NCI-H526 treated with DMSO at 0.1 percent for 48 hours (cell line): ENCODE data around the gene HUWE1.
"Not testable (repeated sequence)": the region's sequence is repeated elsewhere in the genome, so short reads cannot be mapped to it uniquely, and the experiment has no call there.

Experiments used
- DNase-seq: peaks from one replicate; lab custom pipeline; 2025; lab: John Stamatoyannopoulos, UW

The HUWE1 gene

DNA sequence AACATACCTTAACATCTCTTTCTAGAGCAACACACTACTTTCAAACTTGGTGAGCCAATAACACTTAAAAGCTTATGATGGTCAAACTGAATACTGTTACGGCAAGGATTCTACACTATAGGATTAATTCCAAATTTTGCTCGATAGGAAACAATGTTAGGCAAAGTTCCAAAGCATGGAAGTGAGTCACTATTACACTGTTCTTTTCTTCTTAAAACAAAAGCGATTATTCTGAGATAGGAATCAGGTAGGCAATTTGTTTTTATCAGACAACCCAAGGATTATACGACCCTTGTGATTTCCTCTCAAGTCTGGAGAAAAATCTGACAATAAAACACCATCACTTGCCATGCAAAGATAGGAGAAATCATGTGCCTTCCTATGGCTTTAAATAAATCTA, 81.5 kb downstream of the HUWE1 start:
- DNase-seq: no peak

DNA sequence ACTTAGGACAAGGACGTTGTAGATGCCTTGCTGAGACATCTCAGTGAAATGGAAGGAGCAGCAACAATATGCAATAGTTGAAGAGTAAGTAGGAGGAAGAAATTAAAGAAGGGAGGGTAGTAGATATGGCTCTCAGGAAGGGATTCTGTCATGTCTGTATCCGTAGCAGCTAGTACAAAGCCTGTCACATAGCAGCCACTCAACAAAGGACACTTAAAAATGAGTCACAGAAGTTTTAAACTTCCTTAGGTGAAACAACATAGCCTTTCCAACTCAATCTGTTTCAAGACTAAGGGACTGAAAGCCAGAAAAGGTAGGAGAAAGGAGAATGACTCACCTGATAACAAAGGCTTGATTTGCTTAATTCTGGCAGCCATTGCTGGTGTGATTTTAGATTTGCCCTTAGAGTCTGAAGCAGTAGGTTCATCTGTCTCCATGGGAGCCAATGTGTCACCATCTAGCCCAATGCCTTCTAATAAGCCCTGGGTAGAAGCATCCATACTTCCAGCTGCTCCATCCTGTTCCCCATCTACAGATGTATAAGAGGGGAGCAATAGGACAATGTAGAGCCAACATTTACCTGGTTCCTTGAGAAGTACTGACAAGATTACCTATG, 86.6 kb downstream of the HUWE1 start:
- DNase-seq: no peak

DNA sequence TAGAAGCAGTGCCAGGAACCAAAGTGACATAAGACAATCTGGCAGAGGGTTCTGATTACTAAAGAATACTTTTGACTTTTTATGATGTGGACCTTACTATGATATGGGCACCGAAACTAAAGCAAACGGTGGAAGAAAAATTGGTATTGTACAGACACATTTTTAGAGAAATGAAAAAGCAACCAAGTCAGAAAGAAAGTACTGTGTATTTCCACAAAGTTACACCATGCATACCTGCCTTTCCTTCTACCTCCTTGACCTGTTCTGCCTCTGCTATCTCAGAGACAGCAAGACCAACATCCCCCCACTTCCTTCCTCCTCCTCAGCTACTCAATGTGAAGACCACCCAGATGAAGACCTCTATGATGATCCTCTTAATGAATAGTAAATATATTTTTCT, 88.3 kb downstream of the HUWE1 start:
- no peak for DNase-seq

DNA sequence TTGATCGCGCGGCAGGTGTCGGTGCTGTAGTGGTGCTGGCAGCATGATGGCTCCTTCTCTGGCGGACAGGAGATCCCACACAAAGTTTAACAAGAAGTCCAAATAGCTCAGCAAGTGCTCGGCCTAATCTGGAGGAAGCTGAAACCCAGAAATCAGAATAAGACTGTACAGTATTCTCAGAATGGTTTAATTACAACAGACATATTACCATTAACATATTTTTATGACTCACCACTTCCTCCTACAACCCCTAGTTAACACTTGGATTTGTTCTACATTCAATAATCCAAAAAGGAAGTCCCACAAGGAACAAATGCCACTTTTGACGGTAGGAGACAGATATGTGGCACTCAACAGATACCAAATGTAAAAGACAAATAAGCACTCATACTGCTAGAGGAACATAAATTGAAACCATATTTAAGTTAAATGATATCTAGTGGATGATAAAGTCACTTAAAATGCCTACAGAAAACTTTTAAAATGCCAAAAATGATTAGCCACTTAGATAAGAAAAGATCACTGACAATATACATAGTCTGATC, 91.2 kb downstream of the HUWE1 start:
- no peak for DNase-seq

DNA sequence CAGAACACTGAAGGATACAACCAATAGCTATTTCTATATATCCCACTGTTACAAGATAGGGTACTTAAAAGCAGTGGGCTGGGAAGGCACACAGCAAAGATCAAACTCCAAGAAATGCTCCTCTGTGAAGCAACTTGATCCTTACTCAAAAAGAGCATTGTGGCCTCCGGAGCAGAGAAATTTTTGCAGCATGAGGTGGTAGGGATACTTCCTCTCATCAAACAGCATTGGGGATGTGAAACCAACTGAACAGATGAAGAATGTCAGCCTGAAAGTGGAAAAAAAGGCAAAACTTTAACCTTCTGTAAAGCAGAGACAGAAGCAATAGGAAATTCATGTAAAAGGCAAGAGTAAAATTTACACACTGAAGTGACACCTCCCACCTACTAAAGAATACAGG, 92.2 kb downstream of the HUWE1 start:
- no peak for DNase-seq

DNA sequence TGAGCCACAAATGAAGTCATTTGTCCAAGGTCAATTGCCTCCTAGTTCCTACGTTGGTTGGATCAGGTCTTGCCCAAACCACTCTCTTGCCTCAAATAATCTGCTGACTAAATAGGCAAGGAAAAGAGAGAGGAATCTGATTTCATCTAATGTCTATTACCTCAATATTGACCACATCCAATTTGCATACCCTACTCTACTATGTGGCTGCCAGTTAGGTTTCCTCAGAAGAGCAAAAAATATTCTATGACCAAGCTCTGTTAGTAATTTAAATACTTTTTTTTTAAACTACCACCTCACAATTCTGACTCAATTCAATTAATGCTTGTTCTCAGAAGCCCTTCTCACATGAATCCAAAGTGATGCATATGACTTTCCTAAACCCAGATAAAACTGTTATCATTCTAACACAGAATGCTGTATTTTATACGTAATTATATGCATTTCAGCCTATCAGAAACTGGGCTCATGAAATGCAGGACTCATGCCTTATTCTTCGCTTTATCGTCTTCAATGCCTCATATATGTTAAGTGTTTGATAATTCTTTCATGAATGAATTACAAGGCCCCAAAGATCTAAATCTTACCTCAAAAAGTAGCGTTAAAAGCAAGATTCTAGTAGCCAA, 98.6 kb downstream of the HUWE1 start:
- DNase-seq: no peak

DNA sequence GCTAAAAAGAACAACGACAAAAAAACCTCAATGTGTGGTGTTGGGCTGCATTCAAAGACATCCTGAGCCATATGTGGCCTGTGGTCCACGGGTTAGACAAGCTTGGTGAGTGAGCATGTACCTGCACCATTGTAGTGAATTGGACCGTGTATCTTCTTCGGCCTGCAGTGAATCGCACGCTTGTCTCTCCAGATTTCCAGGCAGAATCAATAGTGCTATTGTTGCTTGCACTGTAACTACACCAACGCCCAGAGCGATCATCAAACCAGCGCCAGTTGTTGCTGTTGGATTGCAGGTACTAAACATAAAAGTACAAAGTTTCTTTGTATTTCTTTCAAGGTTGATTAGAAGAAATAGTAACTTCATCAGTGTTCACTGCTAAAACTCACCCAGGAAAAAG, 101.6 kb downstream of the HUWE1 start:
- no peak for DNase-seq

DNA sequence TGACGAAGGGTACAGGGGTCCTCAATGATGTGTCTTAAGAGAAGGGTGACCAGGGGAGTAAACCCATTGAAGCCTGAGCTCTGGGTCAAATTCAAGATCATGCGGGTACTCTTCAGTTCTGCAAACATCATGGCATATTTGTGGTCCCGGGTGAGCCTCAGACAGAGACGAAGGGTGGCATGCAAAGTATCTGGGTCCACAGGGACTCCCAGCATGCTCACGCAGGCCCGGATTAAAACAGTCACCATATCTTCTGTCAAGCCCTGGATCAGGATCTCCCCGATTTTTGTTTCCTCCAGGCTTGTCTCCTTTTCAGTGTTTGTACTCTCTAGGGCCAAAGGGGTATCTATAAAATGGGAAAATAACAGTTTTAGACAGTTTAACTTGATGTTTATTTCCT, 102.9 kb downstream of the HUWE1 start:
- DNase-seq: no peak

DNA sequence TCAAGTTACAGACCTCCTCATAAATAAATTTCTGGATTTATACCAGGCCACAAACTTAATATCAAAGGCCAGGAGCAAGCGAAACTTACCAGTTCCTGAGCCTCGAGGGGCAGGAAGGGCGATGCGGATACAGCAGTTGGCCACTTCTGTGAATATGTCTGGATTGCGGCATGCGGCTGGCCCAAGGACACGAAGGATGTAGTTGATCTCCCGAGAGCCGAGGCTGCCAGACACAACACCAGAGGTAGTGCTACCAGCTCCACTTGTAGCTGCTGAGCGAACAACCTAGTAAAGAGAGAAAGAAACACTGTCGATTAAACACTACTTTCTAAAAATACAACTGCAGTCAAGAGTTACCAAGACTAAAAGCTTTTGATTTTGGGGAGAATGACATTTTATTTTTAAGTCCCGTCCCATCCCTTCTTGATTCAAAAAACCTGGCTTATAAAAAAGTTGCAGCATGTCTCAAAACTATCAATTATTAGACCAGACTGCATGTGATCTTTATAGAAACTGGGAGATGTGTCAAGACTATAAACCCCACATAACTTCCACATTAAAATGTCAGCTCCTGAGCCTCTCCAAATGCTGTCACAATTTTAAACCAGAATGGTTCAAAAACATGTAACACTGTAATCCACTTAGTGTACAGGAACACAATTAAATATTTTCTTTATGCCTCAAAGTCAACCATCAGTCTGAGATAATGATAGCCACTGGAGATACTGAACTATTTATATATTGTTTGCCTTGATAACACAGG, 105.6 kb downstream of the HUWE1 start:
- no peak for DNase-seq

DNA sequence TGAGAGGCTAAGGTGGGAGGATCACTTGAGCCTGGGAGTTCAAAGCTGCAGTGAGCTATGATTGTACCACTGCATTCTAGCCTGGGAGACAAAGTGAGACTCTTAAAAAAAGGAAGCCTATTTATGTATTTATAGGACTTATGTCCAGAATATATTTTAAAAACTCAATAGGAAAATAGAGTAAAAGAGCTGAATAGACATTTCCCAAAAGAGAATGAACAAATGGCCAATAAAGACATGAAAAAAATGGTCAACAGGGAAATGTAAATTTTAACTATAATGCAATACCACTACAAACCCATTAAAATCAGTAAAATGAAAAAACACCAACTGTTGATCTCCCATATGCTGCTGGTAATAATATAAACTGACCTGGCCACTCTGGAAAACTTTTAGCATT, 115.0 kb downstream of the HUWE1 start:
- DNase-seq: no peak

DNA sequence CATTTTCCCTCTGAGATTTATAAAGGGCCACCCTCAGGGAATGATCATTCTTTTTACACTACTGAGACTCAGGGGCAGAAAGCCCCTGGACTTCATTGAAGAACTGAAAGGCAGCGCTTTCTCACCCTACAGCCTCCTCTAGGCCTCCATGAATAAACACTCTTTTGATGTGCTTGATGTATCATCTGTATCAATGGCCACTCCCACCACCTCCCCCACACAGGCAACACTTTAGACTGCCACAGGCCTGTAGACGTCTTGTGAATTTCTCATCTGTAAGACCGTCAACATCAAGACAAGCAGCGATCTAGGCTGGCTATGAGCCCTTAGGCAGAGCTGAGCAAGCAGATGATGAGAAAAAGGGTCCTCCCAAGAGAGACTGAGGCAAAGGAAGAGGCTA, 123.2 kb downstream of the HUWE1 start:
- DNase-seq: no peak

DNA sequence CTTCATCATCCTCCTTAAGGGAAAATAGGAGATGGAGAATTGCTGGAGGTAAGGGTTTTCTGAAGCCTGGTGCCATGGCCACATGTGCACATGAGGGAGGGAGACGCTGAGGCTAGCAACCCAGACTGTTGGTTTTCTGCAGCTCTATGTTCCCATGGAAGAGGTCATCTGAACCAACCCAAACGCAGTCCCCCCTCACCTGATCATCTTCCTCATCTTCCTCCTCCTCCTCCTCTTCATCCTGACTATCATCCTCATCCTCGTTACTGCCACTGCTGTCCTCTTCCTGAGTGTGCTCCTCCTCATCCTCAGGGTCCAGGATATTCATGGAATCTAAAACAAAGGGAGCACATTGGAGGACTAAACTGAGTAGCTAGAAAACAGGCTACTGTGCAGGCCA, 124.6 kb downstream of the HUWE1 start:
- no peak for DNase-seq

DNA sequence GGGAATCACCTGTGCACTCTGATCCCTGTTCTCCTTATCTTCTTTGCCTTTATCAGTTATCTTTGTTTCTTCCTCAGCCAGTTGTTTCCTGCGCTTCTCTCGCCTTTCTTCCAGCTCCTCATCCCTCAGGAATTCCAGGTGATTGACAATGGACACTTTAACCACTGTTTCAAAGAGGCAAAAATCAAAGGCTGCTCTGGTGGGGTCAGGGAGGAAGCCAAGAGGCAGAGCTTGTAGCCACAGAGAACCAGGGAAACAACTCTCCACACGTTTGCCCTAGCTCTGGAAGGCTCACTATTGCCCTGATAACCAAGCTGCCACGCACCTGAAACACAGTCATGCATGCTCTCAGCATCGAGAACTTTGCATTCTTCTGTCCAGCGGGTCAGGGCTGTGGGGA, 127.9 kb downstream of the HUWE1 start:
- DNase-seq: no peak

DNA sequence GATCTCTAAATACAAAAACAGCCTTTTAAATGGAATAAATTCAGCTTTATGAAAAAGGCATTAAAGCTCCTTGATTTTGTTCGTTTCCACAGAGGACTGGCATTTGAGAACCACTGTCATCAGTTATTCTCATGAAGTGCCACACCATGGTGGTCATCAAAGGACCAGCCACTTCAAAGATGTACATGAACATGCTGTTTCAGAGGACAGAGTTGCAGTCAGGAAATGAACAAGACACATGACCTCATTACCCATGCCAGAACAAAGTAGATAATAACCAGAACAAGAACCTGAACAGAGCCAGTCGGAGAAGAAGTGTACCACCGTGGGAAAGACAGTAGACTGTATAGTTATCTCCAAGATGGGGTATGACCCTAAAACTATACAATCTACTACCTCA, 129.7 kb downstream of the HUWE1 start:
- no peak for DNase-seq

DNA sequence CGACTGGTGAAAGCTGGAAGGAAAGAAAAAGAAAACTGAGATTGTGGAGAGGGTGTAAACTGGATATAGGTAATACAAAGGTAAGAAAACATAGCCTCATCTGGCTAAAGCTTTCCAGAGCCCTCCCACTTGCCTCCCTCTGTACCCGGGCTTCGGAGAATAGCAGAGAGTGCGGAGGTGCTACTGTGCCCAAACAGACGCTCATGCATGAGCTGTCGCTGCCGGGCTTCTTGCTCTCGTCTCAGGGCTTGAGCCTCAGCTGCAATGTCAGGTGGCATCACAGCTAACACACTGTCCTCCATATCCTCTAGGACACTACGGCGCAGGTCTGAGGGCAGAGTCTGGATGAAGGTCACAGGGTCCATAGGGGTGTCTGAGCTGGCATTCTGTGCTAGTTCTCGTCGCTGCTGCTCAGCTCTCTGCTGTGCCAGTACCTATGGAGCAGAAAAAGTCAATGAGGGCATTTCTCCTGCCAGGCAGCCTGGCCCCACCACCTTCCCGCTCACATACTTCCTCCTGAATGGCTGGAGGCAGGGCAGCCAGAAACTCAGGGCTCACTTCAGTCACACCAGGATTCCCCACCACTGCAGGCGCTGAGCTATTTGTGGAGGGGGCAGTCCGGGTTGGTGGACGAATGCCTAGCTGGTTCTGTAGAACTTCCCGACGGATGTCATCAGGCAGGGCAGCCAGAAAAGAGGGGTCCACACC, 135.6 kb downstream of the HUWE1 start:
- DNase-seq: no peak

DNA sequence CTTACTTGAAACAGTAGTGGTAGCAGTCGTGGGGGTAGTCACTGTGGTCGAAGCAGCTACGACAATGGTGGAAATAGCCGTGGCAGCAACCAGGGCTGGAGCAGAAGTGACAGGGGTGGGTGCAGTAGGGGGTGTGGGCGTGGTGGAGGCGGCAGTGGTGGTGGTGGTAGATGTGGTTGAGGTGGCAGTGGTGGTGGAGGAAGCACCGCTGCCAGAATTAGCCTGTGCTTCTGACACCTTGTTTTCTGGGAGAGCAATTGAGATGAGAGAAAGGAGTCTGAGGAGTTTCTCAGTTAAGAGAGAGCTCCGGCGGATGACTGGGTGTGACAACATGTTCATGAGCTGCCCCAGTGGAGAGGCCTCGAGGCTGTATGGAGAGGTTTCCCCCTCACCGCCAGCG, 138.9 kb downstream of the HUWE1 start:
- no peak for DNase-seq

DNA sequence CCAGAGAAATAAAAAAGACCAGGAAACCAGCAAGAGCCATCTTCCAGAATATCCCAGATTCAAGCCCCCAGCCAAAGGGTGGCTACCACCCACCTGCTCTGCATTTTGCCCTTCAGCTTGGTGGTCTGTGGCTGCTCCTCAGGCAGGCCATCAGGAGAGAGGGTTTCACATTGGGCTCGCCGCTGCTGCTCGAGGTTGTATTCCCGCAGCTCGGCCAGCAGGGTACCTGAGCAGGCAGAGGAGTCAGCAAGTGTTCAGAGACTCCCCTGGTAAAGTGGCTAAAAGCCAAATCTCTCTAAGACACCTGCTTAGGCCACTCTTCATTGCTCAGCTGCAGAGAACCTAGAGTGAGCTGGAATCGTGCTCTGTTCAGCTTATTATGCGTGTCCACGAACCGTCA, 141.6 kb downstream of the HUWE1 start:
- DNase-seq: no peak

DNA sequence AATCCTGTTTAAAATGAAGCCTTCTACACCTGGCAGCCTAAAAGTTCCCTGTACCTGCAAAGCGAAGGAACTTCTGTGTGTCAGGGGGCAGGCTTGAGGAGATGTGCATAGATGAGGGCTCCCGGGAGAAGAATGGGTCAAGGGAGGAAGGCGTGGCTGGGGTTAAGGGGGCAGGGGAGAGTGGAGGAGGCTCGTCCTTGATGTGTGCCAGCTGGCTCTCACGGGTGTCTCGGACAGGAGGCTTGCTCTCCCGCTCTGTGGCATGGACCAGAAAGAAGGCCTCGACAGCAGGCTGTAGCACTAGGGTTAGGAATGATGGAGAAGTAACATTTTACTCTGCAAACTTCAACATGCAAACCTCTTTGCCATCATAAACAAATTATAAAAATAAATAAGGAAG, 147.7 kb downstream of the HUWE1 start:
- DNase-seq: no peak

DNA sequence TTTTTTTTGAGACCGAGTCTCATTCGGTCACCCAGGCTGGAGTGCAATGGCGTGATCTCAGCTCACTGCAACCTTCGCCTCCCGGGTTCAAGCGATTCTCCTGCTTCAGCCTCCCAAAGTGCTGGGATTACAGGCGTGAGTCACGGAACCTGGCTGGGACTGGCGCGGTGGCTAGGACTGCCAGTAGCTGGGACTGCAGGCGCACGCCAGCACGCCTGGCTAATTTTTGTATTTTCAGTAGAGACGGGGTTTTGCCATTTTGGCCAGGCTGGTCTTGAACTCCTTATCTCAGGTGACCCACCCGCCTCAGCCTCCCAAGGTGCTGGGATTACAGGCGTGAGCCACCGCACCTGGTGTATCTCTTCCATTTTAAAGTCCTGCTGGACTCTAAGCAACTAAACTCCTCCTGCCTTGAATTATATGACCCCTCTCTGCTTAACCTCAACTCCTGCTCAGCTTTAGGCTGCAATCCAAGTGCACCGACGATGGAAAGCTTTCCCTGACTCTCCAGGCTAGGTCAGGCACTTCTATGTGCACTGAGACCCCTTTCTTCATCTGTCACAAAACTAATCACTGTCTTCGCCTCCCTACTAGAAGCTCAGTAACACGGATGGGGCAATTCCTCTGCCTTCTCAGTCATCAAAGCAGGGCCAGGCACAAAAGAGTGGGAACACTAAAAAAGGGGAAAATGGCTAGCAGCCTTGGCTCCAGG, 155.1 kb downstream of the HUWE1 start:
- not testable (repeated sequence) for DNase-seq

DNA sequence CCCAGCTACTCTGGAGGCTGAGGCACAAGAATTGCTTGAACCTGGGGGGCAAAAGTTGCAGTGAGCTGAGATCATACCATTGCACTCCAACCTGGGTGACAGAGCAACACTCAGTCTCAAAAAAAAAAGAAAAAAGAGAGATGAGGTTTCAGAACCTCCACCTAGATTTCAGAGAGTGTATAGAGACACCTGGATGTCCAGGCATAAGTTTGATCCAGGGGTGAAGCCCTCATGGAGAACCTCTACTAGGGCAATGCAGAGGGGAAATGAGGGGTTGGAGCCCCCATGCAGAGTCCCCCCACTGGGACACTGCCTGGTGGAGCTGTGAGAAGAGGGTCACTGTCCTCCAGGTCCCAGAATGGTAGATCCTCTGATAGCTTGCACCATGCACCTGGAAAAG, 159.5 kb downstream of the HUWE1 start:
- DNase-seq: no peak

DNA sequence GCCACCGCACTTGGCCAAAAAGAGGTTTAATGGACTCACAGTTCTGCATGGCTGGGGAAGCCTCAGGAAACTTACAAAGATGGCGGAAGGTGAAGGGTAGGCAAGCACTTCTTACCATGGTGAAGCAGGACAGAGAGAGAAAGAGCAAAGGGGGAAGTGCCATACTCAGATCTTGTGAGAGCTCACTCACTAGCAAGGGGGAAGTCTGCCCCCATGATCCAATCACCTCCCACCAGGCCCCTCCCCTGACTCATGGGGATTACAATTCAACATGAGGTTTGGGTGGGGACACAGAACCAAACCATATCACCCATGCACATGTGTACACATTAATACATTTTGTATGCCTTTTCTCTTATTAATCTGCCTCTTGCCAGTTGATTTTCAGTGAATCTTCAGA, 175.2 kb downstream of the HUWE1 start:
- DNase-seq: no peak

DNA sequence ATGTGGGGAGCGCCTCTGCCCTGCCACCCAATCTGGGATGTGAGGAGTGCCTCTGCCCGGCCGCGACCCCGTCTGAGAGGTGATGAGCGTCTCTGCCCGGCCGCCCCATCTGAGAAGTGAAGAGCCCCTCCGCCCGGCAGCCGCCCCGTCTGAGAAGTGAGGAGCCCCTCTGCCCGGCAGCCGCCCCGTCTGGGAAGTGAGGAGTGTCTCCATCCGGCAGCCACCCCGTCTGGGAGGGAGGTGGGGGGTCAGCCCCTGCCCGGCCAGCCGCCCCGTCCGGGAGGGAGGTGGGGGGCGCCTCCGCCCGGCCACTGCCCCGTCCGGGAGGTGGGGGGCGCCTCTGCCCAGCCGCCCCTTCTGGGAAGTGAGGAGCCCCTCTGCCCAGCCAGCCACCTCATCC, 182.5 kb downstream of the HUWE1 start:
- not testable (repeated sequence) for DNase-seq
